HG03139 (cell line): ENCODE data around the gene LRRC9.
A peak's percentile ranks its signal among the peaks of the same experiment; 100 is the strongest.
"Not testable (repeated sequence)": the region's sequence is repeated elsewhere in the genome, so short reads cannot be mapped to it uniquely, and the experiment has no call there.

ENCODE experiments used
- ATAC-seq: cut with Tn5 transposase; IDR thresholded peaks from one replicate; pipeline ENCODE4 v1.9.1; 2021; ENCODE audit not compliant: unreplicated experiment

LRRC9 gene

DNA sequence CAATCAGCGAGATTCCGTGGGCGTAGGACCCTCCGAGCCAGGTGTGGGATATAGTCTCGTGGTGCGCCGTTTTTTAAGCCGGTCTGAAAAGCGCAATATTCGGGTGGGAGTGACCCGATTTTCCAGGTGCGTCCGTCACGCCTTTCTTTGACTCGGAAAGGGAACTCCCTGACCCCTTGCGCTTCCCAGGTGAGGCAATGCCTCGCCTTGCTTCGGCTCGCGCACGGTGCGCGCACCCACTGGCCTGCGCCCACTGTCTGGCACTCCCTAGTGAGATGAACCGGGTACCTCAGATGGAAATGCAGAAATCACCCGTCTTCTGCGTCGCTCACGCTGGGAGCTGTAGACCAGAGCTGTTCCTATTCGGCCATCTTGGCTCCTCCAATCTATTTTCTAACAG lies 32.2 kb downstream of the LRRC9 start:
- not testable (repeated sequence) for ATAC-seq

GRCh38 chr14:59957890-59958289 lies 37.9 kb downstream of the LRRC9 start:
- not testable (repeated sequence) for ATAC-seq

- no peak for ATAC-seq
These were observed 39.7 kb downstream of the LRRC9 start for GRCh38 chr14:59959668-59960067.

GRCh38 chr14:59961518-59962062 lies 41.6 kb downstream of the LRRC9 start:
- ATAC-seq: no peak

GRCh38 chr14:59964251-59965007 lies 44.5 kb downstream of the LRRC9 start:
- ATAC-seq: peak; percentile 17

DNA sequence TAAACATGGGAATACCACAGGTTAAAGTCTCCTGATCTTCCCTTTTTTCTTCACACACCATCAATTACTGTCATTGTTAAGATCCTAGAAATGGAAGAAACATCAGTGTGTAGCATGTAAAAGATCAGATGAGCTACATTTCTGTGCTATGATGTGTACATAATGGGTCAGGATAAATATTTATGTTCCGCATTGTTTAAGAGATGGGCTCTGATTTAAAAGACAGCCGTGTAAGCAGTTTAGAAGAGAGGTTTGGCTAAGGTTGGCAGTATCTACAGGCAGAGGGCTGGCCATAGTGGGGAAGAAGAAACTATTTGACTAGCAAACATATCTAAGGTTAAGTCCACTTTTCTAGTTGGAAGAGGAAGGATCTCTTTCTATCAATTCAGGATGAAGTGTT lies 49.4 kb downstream of the LRRC9 start:
- no peak for ATAC-seq

DNA sequence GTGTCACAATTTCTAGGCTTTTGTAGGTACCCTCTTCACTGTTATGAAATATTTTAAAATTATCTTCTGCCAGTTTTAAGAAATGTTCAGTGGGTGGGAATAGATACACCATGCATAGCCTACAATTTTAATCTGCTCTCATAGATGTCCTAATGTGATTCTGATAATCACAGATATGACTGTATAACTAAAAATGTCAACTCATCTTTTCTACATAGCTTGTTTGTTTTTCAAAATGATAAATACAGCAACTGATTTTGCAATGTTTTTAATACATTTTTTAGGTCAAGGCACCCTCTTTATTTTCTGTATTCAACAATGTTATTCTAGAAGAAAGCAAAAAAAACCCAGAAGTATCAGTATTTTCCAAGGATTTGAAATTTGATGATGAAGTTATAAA lies 61.6 kb downstream of the LRRC9 start:
- ATAC-seq: no peak

- ATAC-seq: no peak
These were observed 63.1 kb downstream of the LRRC9 start for GRCh38 chr14:59983048-59983447.

DNA sequence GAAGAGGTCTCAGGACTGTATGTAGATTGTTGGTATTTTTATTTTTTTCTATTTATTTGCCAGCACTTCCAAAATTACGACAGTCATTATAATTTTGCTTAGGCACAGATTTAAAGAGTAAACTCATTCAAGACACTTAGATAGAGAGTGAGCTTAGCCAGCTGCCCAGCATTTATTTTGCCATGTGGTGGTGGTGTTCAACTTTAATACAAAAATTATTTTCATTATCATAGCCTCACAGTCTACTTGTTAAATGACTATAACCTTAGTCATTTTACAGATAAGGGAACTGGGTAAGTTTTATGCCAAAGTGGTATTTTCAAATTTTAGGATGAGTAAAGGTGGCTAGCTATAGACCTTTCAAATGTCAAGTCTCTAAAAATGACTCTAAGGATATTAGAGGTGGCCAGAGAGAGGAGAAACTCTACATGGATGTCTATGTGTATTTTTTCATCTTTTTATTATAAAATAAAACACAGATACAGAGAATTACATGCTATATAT lies 66.7 kb downstream of the LRRC9 start:
- ATAC-seq: no peak

DNA sequence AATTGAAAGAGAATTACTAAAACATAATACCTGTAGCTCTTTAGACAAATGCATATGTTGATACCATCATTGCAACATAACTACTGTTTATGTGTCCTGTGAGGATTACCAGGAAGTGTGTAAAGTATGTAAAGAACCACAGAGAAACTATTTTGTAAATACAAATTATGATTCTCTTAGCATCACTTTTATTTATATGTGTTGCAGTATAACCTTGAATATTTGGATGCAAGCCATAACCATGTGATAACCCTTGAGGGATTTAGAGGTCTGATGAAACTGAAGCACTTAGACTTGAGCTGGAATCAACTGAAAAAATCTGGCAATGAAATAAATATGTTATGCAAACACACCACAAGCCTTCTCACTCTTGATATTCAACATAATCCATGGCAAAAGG lies 77.5 kb downstream of the LRRC9 start:
- no peak for ATAC-seq

DNA sequence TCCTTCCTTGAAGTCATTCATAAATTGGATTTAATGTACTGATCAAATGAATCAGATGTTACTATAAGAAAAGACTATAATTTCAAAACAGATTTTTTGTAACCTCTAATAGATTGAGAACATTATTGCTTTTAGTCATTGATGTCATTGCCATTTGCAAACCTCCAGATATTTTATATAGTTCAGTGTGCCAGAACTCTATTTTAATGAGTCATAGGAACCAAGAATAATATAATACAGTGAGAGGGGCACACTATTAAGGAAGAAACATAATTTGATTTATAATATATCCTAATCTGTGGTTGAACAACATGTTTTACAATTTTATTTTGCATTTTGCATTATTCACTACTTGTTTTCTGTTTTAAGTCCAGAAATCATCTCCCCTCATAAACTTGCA lies 78.0 kb downstream of the LRRC9 start:
- ATAC-seq: no peak

- no peak for ATAC-seq
These were observed 78.6 kb downstream of the LRRC9 start for GRCh38 chr14:59998564-59998963.

DNA sequence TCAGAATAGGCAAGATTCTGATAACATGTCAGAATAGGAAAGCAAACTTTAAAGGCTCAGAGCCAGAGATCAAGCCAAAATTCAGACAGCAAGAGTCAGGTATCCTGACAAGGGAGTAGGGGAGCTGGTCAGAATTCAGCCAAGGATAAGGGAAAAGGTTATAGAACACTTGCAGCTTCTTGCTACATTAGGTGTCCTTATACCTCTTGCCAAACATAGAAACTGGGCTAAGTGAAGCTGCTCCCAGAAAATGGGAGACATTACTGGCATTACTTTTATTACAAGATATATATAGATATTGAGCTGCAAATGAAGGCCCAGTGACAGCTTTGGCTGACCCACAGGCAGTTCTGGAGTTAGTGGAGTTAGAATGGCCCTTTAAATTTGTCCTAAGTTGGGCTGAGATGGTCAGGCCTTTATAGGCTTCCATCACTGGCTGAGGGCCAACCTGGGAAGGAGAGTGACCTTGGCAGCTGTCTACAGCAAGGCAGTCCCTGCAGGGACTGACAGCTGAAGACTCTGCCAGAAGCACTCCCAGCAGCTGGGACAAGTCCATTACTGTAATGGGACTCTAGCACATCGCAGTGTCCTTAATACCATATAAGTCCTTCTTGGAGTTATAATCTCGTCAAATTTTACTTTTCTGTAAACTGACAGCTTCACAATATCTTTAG lies 83.0 kb downstream of the LRRC9 start:
- ATAC-seq: no peak

- no peak for ATAC-seq
These were observed 84.0 kb downstream of the LRRC9 start for GRCh38 chr14:60003991-60004390.

- ATAC-seq: no peak
These were observed 88.1 kb downstream of the LRRC9 start for GRCh38 chr14:60008042-60008441.

DNA sequence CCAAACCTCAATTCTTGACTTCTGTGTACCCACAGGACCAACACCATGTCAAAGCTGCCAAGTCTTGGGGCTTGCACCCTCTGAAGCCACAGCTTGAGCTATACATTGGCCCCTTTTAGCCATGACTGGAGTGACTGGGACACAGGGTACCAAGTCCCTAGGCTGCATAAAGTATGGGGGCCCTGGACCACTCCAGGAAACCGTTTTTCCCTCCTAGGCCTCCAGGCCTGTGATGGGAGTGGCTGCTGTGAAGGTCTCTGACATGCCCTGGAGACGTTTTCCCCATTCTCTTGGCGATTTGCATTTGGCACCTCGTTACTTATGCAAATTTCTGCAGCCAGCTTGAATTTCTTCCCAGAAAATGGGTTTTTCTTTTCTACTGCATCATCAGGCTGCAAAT lies 90.3 kb downstream of the LRRC9 start:
- ATAC-seq: not testable (repeated sequence)

- no peak for ATAC-seq
These were observed 94.5 kb downstream of the LRRC9 start for GRCh38 chr14:60014402-60014801.

- ATAC-seq: no peak
These were observed 101.7 kb downstream of the LRRC9 start for GRCh38 chr14:60021619-60022018.

DNA sequence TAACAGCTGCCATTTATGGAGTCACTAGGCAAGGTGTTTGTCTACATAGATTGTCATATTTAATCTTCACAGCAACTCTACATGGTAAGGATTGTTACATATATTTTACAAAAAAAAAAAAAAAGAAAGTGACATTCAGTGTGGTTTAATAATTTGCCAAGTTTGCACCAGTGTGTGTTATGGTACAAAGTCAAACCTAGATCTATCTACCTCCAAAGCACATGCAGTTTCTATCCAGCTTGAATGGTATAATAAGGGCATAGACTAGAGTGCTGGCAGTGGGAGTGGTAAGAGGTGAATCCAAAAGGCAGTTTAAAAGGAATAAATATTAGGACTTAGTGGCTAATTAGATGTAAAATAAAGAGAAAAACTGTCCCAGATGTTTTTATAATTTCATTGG lies 105.6 kb downstream of the LRRC9 start:
- ATAC-seq: no peak

GRCh38 chr14:60035177-60035576 lies 115.2 kb downstream of the LRRC9 start:
- ATAC-seq: no peak

- not testable (repeated sequence) for ATAC-seq
These were observed 128.0 kb downstream of the LRRC9 start for GRCh38 chr14:60047976-60048375.

DNA sequence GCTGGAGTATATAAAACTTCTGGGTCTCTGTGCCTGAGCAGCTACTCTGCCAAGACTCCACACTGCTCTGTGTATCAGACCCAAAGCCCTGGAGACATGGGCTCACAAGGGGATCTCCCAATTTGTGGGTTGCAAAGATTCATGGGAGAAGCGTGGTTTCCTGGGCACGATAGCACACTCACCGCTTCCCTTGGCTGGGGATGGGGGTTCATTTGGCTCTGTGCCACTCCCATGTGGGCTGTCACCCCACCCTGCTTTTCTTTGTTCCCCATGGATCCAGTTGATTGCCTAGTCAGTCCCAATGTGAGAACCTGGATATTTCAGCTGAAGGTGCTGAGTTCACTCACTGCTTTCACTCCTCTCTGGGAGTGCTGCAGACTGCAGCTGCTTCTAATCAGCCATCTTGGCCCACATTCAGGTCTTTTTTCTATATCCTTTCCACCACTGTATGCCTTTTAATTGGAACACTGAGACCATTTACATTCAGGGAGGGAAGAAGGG lies 131.8 kb downstream of the LRRC9 start:
- ATAC-seq: no peak
